Activated CD8-positive, alpha-beta T cell treated with anti-CD3 and anti-CD28 coated beads for 36 hours (primary cell): ENCODE measurements around the gene ARVCF. TPM values are rescaled to one million over a fixed set of nuclear protein-coding genes. Genes with fewer than 3 reads are reported as not detected.

Experiments used
- ATAC-seq: fragments of 200-7000 bp; cut with Tn5 transposase; one replicate; pipeline ENCODE4 v1.10.0; 2021; ENCODE audit warnings: mild to moderate bottlenecking, moderate library complexity
- CTCF ChIA-PET: fragments of 350-600 bp; sonication (Branson Sonifier 250); formaldehyde crosslinking; loops from one replicate; lab custom pipeline; 2021; ENCODE audit warnings: antibody characterized with exemption; lab: Charles Lee
- POLR2A ChIA-PET: fragments of 350-600 bp; sonication (Branson Sonifier 250); formaldehyde crosslinking; loops from one replicate; lab custom pipeline; 2021; ENCODE audit warnings: antibody characterized with exemption; lab: Charles Lee
- DNase-seq: peaks from one replicate; pipeline ENCODE4 v3.0.0-alpha.2; 2020
- H3K27ac Mint-ChIP-seq: one replicate; pipeline ENCODE4 v1.8.0; 2021; ENCODE audit warnings: mild to moderate bottlenecking, mixed read lengths
- H3K27me3 Mint-ChIP-seq: one replicate; pipeline ENCODE4 v1.8.0; 2021; ENCODE audit warnings: mixed read lengths
- H3K36me3 Mint-ChIP-seq: one replicate; pipeline ENCODE4 v1.8.0; 2021; ENCODE audit warnings: low read depth, mixed read lengths
- H3K4me1 Mint-ChIP-seq: one replicate; pipeline ENCODE4 v1.8.0; 2021; ENCODE audit warnings: low read depth, mixed read lengths
- H3K4me3 Mint-ChIP-seq: one replicate; pipeline ENCODE4 v1.8.0; 2021; ENCODE audit warnings: mild to moderate bottlenecking, moderate library complexity, mixed read lengths
- H3K9me3 Mint-ChIP-seq: one replicate; pipeline ENCODE4 v1.8.0; 2021; ENCODE audit warnings: mixed read lengths
- CTCF ChIP-seq: fragments of 200-600 bp; IDR thresholded peaks from one replicate; pipeline ENCODE4 v1.8.0; 2022; ENCODE audit warnings: antibody characterized with exemption, mild to moderate bottlenecking
- intact Hi-C: fragments of 100-400 bp; cut with micrococcal nuclease; formaldehyde crosslinking; loops from one replicate; pipeline ENCODE4 v1.10.0; 2022
- total RNA-seq, 2 experiments: library from RNA; stranded (reverse); gene quantifications; one replicate each; pipeline ENCODE4 v1.2.3, GENCODE V29; 2021

The ARVCF gene
- total RNA-seq, 2 experiments from 2014 or later: 1.2 to 1.9 TPM

DNA sequence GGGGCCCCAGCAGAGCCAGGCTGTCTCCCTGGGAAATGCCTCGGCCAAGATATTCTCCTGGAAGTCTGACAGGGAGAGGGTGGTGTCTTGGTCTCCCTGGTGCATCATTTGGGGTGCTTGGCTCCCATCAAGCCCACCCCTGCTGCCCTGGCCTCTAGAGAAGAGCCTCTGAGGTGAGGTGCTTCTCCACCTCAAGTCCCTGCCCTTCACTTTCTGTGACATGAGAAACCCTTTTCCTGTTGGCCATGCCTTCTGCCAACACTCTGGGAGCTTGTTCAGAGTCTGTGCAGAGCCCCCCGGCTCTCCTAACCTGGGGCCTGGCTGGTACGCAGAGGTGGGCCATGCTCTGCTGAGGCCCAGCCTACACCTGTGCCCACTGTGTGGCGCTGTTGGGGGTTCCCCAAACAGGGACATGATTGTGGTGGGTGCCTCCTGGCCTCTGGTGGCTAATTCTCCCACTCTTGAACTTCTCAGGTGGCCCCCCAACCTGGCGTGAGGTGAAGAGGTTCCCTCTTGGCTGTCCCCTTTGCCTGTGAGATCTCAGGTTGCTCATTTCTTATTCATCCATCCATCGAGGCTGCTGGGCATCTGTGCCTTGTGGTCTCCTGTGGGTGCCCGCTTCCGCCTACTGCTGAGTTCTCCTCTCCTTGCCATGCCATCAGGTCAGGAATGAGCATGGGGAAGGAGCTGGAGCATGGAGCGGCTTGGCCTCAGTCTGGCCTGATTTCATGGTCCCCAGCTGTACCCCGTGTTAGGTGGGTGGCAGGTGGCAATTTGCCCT, 44.3 kb upstream of the ARVCF start:
- Mint-ChIP-seq H3K36me3 (peaks cover 6% of the 10 kb centered on the region), H3K4me1 (no peaks in the 10 kb centered on the region), H3K27me3 (no peaks in the 10 kb centered on the region), H3K27ac (no peak overlapping the region), H3K4me3 (no peak overlapping the region), H3K9me3 (no peaks in the 10 kb centered on the region)
- TF ChIP-seq CTCF: no peak
- POLR2A ChIA-PET: no interaction called here
- intact Hi-C loops: no loop called here
- ATAC-seq (peak; percentile 72), DNase-seq (peak; percentile 48)
- CTCF ChIA-PET: interaction anchor here (1.9 kb wide), 1 partner anchor 50 kb away, joined by 8 read pairs; no protein-coding TSS in a partner anchor

DNA sequence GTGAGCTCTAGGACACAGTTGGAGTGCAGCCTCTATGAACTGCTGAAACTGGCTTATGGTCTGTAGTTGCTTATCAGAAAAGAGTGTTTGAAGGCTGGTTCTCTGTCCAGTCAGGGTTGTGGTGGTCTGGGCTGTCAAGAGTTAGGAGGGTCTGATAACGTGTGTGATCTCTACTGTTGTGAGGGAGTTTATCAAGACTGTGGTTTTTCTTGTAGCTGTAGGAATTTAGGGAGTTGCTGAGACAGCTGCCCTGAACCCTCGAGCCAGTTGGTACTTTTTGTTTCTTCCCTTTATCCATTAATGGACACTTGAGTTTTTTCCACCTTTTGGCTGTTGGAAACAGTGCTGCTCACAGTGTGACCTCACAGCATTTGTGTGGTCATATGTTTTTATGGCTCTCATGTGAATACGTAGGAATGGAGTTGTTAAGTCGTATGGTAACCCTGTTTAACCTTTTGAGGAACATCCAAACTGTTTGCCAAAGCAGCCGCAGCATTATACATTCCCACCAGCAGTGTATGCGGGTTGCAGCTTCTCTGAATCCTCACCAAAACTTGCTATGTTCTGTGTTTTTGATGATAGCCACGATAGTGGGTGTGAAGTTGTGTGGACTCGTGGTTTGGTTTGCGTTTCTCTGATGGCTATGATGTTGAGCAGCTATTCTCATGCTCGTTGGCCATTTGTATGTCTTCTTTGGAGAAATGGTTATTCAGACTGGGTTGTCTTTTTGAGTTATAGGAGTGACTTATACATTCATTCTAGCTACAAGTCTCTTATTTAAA, 42.6 kb upstream of the ARVCF start:
- H3K27ac Mint-ChIP-seq: no peak overlapping the region
- H3K4me1 Mint-ChIP-seq: no peaks in the 10 kb centered on the region
- H3K27me3 Mint-ChIP-seq: no peaks in the 10 kb centered on the region
- ChIA-PET POLR2A (interaction anchor here (0.6 kb wide), 1 partner anchor 147 kb away, joined by 5 read pairs; no protein-coding TSS in a partner anchor), CTCF (interaction anchor here (1.2 to 1.5 kb wide), 3 partner anchors 10 to 329 kb away, joined by 3 to 4 read pairs (median 4); no protein-coding TSS in a partner anchor)
- intact Hi-C loops: no loop called here
- no peak for ATAC-seq
- no peak overlapping the region for H3K4me3 Mint-ChIP-seq
- H3K36me3 Mint-ChIP-seq: peaks cover 6% of the 10 kb centered on the region
- no peaks in the 10 kb centered on the region for H3K9me3 Mint-ChIP-seq
- no peak for TF ChIP-seq CTCF
- DNase-seq: no peak

DNA sequence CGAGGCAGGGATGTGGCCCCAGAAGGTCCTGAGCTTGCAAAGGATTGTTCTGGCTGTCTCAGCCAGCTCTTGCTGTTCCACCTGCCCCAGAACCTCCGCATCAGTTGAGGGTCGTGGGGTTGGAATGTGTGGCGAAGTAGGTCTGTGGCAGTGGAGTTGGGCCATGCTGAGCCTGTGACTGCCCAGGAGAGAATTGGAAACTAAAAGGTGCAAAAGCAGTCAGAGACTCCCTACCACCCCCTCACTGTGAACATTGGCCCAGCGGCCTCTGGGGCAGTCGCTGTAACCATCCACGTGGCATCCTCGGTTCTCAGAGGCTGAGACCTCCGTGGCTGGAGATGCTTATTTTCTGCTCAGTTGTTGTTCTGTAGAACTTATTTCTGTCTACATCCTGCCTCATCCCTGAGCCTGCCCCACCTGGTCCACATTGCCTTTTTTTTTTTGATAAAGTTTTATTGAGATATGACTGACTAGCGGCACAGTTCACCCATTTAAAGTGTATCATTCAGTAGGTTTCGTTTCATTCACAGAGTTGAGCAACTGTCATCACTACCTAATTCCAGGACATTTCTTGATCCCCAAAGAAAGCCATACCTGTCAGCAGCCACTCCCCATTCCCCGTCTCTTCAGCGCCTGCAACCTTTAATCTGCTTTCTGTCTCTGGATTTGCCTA, 41.1 kb upstream of the ARVCF start:
- Mint-ChIP-seq H3K36me3 (peaks cover 7% of the 10 kb centered on the region), H3K4me1 (no peaks in the 10 kb centered on the region), H3K4me3 (no peak overlapping the region), H3K27me3 (no peaks in the 10 kb centered on the region), H3K9me3 (no peaks in the 10 kb centered on the region), H3K27ac (no peak overlapping the region)
- POLR2A ChIA-PET: no interaction called here
- no peak for DNase-seq
- CTCF ChIA-PET: no interaction called here
- TF ChIP-seq CTCF: no peak
- intact Hi-C loops: no loop called here
- ATAC-seq: no peak

GRCh38 chr22:20056696-20057386, 40.2 kb upstream of the ARVCF start:
- Mint-ChIP-seq H3K4me3 (no peak overlapping the region), H3K27ac (no peak overlapping the region), H3K36me3 (peaks cover 7% of the 10 kb centered on the region), H3K4me1 (no peaks in the 10 kb centered on the region), H3K27me3 (no peaks in the 10 kb centered on the region), H3K9me3 (no peaks in the 10 kb centered on the region)
- ATAC-seq (no peak), DNase-seq (no peak)
- intact Hi-C loops: no loop called here
- TF ChIP-seq CTCF: no peak
- CTCF ChIA-PET: no interaction called here
- POLR2A ChIA-PET: no interaction called here
